ENCODE measurements around the gene TNRC18.
"Not testable (repeated sequence)": the region's sequence is repeated elsewhere in the genome, so short reads cannot be mapped to it uniquely, and the experiment has no call there.

Gene TNRC18

DNA sequence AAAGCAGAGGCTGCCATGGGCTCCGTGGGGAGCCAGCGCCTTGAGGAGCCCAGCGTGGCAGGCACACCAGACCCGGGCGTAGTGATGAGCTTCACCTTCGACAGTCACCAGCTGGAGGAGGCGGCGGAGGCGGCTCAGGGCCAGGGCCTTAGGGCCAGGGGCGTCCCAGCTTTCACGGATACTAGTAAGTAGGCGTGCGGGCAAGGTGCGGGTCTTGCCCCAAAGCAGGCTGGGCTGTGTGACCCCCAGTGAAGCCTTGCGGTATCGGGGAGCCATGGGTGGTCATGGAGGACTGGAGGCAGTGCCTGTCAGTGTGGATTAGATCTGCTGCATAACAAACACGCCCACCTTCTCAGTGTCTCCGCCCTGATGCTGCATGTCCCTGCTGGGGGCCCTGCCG is 135.8 kb downstream of the TNRC18 start:
- DNase-seq: no peak

DNA sequence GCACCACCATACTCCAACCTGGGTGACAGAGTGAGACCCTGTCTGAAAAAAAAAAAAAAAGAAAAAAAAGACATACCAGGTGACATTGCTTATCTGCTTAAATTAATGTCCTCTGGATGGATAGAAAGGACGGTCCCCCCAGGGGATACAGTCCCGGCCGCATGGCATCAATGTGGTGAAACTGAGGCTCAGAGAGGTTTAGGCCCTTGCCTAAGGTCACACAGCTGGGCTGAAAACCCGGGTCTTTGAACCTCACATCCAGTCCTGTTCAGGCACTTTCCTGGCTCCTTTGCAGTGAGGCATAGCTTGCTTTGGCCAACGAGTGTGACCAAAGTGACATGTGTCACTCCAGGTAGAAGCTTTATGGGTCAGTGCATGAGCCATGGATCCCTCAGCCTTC is 136.3 kb downstream of the TNRC18 start:
- DNase-seq: not testable (repeated sequence)

DNA sequence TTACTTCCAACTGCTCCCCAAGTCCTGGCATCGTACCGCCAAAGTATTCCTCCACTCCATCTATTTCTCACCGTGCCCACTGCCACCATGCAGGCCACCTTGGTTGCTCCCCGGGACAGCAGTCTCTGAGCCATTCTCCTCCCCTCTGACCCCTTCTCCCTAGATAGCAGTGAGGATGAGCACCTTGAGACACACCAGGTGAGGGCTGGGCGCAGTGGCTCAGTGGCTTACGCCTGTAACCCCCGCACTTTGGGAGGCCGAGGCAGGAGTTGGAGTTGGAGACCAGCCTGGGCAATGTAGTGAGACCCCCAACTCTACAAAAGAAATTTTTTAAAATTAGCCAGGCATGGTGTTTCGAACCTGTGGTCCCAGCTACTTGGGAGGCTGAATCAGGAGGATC is 136.7 kb downstream of the TNRC18 start:
- DNase-seq: no peak

DNA sequence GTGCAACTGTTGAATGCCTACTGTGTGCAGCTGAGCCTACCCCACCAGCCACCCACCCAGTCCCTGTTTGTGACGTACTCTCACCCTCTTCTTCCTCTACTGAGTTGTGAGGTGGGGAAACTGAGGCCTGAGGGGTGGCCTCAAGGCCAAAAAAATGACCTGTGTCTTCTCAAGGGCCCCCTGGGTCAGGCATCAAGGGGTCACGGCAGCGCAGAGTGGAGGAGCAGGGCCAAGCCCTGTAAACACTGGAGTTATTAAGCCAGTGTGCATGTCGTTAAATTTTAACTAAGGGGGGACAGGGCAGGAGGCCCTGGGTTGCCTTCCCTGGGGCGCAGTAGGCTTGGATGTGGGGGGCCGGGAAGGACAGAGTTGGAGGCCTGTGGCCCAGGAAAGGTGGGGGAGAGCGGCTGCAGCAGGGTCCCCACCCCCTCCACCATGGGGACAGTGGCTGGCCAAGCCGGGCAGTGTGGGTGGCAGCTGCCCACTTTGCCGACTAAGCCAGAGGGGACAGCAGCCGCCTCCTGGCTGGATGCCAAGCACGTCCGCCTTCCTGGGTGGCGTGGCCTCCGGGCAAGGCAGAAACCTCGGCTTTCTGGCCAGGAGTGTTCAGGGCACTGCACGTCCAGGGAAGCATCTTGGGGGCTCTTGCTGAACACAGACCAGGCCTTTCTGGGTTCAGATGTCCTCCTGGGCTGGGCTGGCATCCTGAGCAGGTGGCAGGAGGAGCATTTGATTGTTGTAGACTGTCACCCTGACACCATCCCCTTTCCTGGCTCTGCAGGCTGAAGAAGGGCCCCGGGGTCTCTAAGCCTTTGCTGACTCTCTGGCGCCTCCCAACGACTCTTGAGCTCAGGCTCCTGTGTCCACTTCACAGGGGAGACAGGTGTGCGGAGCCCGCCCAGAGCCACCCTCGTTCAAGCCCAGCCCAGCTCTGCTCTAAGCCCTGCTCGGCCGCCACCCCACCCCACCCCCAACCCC is 139.0 kb downstream of the TNRC18 start:
- DNase-seq: no peak

DNA sequence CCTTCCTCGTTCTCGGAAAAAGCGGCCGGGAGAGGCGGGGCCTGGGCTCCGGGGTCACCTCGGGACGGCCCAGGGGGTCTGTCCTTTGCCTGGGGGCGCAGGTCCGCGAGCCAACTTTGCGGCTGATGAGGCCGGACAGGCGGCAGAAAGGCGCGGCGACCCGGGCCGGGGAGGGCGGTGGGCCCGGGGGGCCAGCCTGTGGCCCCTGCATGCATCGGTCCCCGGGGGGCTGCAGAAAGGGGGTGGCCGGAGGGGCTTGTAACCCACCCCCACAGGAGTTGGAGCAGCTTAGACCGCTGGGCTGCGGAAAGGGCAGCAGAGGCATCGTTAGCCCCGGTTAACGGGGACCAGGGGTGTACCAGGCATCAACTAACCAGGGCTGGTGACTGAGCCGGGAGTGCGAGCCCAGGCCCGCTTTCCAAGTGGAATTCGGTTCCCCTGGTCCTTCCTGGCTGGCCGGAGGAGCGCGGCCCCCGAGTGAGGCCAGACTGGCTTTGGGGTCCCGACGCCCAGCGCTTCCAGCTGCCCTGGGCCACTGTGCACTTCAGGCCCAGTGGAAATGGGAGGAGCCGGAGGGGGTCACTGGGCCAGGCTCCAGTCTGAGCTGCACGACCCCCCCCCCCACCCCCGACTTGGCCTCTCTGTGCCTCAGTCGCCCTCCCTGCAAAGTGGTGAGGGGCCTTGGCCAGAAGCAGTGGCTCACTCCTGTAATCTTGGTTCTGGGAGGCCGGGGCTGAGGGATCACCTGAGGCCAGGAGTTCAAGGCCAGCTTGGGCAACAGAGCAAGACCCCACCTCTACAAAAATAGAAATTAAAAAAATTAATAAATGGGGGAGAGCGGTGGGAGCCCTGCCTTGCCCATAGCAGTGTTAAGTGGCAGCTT is 140.0 kb downstream of the TNRC18 start:
- no peak for DNase-seq

DNA sequence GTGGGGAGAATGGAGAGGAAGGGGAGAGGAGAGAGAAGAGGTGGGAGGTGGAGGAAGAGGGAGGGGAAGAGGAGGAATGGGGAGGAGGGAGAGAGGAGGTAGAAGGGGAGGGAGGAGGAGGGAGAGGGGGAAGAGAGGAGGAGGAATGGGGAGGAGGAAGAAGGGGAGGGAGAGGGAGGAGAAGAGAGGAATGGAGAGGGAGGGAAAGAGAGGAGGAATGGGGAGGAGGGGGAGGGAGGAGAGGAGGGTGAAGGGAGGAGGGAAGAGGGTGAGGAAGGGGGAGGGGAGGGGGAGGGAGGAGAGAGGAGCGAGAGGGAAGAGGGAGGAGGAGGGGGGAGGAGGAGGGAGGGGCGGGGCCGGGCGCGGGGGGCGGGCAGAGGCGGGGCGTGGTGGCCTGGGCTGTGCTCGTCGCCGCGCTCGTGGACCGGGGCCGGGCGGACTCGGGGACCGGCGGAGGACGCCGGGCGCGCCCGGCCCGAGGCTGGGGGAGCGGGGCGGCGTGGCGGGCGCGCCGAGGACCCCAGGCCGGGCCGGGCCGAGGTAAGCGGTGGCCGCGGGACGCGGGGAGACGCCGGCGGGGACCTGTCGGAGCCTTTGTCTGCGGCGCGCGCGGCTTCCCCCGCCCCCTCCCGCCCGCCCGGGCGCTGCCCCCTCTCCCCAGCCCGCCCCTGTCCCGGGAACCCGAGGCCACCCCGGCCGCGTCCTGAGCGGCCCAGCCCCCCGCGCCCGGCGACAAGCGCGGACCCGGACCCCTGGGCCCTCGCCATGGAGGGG is 140.9 kb downstream of the TNRC18 start, which contains the start of gene SLC29A4:
SLC29A4 (plus strand) TSS at position 401 of the 774 bp plus-strand sequence. CDS start 4,874 bp downstream, outside the sequence.
- peak; percentile 13 for DNase-seq

DNA sequence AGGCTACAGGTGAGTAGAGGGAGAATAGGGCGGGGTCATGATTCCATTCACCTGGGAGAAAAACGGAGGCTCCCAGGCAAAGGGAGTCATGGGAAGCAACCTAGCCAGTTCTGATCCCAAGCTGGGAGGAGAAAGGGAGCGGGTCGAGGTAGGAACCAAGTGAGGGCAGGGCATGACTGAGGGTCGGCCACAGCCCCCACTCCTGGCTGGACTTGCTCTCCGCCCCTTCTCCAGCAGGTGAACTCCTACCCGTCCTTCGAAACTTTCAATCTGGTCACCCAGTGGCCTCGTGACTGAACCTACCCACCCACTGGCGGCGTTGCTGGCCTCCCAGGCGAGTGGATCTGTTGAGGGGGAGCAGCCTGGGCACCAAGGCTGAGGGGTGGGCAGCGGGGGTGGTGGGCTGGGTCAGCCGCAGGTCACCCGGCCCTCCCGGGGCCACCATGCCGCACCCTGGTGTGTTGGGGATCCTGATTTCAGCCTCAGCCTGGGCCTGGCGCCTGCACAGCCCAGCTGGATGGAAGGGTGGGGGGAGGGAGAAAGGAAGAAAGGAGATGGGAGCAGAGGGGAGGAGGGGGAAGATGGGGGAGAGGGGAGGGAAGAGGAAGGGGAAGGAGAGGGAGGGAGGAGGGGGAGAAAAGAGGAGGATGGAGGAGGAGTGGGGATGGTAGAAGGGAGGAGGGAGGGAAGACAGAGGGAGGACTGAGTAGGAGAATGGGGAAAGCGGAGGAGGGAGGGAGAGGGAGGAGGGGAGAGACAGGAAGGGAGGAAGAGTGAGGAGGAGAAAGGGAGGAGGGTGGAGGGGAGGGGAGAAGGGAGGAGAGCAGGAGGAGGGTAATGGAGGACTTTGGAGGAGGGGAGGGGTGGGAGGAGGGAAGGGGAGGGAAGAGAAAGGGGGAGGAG is 141.8 kb downstream of the TNRC18 start:
- not testable (repeated sequence) for DNase-seq

DNA sequence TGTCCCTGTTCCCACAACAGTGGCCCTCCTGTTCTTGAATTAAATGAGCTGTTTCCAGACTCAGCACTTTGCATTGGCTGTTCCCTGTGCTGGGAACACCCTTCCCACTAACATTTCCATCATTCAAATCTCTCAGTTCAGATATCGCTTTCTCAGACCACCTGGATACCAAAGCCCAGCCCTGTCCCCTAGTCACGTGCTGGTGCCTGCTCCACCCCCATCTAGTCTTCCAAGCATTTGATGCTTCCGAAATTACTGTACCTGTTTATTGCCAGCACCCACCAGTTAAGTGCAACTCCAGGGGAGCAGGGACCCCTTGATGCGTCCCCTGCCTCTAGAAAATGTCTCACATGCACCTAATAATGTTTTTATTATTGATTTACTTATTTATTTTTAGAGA is 143.9 kb downstream of the TNRC18 start:
- DNase-seq: no peak

DNA sequence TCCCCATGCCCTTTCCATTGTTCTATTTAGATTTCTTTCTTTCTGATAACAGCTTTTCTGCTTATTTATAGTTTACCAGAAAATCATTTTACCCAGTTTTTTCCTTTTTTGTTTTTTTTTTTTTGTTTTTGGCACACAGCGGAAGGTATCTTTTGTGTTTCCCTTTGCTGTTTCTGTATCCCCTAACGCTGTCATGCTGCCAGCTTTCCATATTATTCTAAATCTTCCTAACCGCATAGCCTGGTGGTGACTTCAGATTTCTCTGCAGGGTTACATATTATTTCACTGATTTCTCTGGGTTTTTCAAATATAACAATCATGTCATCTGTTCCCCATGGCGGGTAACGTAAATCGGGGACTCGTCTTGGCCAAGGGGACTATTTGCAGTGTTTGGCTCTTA is 144.9 kb downstream of the TNRC18 start:
- no peak for DNase-seq

DNA sequence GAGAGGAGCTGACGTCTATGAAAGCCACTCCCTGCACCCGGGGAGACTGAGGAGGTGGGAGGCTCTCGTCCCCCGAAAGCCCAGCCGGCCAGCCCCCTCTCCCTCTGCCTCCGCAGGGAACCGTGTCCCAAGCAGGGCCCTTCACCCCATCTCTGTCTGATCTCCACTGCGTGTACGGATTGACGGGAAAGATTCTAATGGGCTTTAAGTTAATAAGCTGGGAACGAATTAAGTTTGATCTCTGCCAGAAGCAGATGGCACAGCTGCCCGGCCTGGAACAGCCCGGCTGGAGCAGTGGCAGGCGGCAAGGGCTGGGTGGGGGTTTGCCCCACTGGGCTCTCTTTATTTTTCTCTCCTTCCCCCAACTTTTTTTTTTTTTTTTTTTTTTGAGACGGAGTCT is 147.0 kb downstream of the TNRC18 start:
- no peak for DNase-seq

DNA sequence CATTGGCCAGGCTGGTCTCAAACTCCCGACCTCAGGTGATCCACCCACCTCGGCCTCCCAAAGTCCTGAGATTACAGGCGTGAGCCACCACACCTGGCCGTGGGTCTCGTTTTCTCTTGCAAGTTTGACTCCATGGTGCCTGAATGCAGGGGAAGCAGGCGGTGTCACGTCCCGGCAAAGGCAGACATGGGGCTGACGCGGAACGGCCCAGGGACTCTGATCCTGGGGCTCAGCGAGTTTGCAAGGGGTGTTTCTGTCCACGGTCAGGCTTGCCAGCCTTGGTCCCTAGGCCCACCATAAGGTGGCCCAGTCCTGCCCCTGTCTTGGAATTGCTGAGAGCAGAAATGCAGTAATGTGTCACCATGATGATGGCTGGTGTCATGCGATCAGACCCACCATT is 147.5 kb downstream of the TNRC18 start:
- not testable (repeated sequence) for DNase-seq

DNA sequence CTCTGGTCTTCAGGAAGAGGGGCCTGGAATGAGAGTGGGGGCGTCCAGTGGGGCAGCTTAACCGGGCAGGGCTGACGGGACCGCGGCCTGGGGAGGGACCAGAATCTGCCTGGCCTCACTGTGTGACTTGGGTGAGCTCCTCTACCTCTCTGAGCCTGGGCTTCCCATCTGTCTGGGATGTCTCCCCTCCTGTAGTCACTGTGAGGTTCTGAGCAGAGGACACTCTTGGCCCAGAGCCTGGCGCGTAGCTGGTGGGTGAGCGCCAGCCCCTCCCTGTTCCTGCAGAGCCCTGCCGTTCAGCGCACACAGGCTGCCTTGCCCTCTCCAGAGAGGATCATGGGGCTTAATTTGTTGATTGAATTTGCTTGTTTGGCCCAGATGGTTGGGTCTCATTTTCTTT is 148.1 kb downstream of the TNRC18 start:
- DNase-seq: not testable (repeated sequence)

DNA sequence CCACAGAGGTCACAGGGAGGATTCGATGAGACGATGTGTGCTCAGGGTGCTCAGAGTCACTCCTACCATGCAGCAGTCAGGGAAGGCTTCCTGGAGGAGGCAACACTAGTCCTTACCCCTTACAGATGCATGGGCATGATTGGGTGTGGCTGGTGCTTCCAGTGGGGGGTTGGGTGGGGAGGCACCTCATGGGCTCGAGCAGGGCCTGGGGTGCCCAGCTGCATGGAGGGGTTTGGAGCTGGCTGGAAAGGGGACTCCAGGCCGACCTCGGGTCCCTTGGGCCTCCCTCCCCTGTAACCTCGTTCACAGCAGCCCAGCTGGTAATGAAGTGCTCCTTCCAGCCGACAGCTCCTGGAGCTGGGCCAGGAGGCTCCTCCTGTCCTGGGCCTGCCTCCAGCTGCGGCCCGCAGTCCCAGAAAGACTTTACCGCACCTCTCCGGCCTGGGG is 148.6 kb downstream of the TNRC18 start:
- DNase-seq: not testable (repeated sequence)

DNA sequence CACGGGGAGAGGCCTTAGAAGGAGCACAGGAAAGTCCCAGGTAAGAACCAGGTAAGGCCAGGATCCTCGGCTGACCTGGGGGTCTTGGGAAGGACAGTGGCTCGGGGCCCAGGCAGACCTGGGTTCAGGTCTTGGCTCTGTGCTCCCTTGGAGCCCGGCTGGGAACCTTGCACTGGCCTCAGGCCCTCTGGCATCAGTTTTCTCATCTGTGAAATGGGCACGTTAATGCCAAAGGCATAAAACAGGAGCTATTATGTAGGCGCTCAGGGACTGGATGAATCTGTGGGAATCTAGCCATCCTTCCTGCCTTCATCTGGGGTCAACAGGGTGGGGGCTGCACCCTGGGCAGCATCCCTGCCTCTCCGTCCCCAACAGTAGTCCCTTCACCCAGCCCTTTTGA is 149.2 kb downstream of the TNRC18 start:
- no peak for DNase-seq

DNA sequence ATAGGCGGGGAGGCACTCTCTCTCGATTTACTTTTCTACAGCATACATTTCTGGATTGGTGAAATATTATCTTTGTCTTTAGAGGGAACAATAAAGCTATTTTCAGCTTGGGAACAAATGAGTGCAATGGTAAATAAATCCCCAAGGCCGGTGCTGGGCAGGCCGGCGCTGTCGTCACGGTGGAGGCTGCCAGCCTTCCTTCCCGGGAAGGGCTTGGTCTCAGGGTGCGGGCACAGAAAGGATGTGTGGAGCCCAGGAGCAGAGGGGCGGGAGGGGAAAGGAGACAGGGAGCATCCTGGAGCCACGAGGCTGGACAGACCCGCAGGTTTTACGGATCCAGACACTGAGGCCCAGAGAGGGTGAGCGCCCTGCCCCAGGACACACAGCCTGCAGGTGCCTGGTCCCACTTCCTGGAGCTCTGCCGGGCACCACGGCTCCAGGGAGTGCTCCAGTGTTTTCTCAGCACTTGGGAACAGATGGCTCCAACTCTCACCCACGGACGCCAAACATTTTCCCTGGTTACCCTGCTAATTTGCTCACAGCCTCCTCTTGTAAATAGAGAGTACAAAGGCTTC is 149.7 kb downstream of the TNRC18 start:
- not testable (repeated sequence) for DNase-seq

DNA sequence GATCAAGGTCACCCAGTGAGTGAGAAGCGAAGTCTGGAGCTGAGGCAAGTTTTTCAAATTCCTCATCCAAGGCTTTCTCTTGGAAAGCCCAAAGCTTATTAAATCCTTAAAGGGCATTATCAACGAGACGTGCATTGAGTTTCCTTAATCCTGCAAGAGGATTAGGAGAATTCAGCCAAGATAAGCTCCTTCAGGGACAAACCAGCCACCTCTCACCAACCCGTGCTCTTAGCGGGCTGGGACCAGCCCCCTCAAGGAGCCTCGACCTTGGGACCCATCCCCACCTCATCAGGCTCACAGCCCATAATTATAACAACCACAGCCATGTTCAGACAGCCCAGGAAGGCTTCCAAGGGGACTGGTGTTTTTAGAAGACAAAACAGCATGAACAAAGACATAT is 152.8 kb downstream of the TNRC18 start:
- DNase-seq: no peak

DNA sequence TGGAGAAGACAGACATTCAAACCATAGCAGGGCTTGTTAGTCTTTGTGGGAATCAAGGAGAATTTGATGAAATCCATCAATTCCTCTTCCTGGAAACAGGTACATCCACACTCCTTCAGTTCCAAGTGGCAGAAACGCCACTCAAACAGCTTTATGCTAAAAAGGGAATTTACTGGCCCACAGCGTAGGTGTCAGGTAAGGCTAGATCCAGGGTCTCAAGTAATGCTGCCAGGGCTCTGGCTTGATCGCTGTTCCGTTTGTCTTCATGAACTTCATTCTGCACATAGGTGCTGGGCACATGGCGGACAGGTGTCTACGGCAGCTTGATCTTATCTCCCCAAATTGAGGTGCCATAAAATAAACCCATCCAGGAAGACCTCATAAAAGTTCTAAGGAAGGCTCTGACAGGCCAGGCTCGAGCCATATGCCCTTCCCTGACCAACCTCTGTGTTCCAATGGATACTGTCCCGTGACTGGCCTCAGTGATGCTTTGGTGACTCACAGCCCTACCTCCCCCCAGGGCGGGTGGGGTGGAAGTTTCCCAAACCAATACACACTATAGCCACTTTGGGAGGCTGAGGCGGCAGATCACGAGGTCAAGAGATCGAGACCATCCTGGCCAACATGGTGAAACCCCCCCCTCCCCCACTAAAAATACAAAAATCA is 153.5 kb downstream of the TNRC18 start:
- DNase-seq: not testable (repeated sequence)

DNA sequence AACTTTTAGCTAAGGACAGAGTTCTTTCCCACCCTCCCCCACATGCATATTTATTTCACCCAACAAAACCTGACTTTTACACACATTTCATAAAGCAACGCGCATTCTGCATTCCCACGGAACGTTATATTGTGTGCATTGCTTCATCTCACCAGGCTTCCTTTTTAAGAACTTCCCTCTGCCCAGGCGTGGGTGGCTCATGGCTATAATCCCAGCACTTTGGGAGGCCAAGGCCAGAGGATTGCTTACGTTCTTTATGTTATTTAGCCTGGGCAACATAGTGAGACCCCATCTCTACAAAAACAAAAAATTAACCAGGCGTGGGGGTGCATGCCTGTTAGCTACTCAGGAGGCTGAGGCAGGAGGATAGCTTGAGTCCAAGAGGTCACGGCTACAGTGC is 155.8 kb downstream of the TNRC18 start:
- not testable (repeated sequence) for DNase-seq

DNA sequence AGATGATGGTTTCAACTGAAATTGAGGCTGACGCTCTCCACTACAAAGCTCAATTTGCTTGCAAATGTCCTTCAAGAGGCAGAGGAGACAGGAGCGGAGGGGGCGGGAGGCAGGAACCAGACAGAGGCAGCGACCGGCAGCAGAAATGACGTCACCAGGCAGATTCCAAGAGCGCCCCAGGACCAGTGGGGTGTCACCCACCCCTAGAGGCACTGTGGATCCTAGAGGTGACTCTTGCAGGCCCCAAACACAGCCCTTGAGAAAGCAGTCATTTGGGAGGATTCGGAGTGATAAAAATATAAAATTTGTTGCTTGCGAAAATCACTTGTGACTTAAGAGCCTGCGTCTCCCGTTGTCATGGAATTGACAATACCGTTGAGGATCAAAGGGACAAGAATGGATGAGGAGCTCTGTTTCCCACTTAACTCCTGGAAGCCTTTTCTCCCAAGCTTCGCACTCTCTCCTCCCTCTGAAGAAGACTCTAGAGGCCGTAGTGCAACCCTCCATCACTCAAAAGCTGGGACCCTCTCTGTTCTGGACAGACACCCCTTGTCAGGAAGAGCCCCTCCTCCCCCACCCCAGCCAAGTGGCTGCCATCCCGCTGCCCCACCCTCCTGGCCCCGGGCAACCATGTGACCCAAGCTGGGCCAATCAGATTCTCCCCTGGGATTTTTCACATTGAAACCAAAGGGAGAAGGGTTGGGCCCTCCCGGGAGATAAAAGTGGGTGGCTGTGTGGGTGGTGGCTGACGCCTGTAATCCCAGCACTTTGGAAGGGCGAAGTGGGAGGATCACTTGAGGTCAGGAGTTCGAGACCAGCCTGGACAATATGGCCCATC is 157.2 kb downstream of the TNRC18 start:
- no peak for DNase-seq
